Psoas muscle (tissue), 8 donors: Measurements from ENCODE around the gene ZAP70. TPM values are rescaled to one million over a fixed set of nuclear protein-coding genes. Genes with fewer than 3 reads are reported as not detected.
"Not testable (repeated sequence)": the region's sequence is repeated elsewhere in the genome, so short reads cannot be mapped to it uniquely, and the experiment has no call there.

ENCODE experiments used
- ATAC-seq, 4 donors: fragments of 200-7000 bp; cut with Tn5 transposase; one replicate each; pipeline ENCODE4 v1.9.1; 2020; ENCODE audit warnings: moderate library complexity in 3 of 4, mild to moderate bottlenecking in 2 of 4
- DNase-seq, 2 donors: peaks; one replicate each; pipeline ENCODE4 v3.0.0-alpha.2; 2020
- H3K27ac ChIP-seq: fragments of 200-600 bp; one replicate; pipeline ENCODE4 v1.8.0; 2022
- H3K27me3 ChIP-seq, 3 donors: fragments of 200-600 bp in 1 of 3; one replicate each; pipeline versions ENCODE4 v1.6.1 to v1.8.0; 2013 to 2022; ENCODE audit warnings: low read length in 2 of 3, mild to moderate bottlenecking in 2 of 3, moderate library complexity in 1 of 3; ENCODE audit not compliant: insufficient read depth in 3 of 3
- H3K36me3 ChIP-seq, 2 donors: fragments of 200-600 bp in 1 of 2; one replicate each; pipeline versions ENCODE4 v1.6.1 to v1.8.0; 2013 to 2022; ENCODE audit warnings: low read depth in 1 of 2, mild to moderate bottlenecking in 1 of 2, moderate library complexity in 1 of 2; ENCODE audit not compliant: insufficient read depth in 1 of 2
- H3K4me1 ChIP-seq: fragments of 200-600 bp; one replicate; pipeline ENCODE4 v1.8.0; 2022
- H3K4me3 ChIP-seq: fragments of 200-600 bp; one replicate; pipeline ENCODE4 v1.8.0; 2022; ENCODE audit warnings: mild to moderate bottlenecking
- H3K9me3 ChIP-seq: fragments of 200-600 bp; one replicate; pipeline ENCODE4 v1.8.0; 2022
- CTCF ChIP-seq: fragments of 200-600 bp; IDR thresholded peaks from one replicate; pipeline ENCODE4 v1.8.0; 2022; ENCODE audit warnings: antibody characterized with exemption
- WGBS, 3 donors: extraction: QIAGEN DNeasy Blood & Tissue Kit; methylation state at CpG; one replicate each; pipeline versions ENCODE4 v1.1.6 to v1.1.7; 2013; 5-methylcytosine and 5-hydroxymethylcytosine counted together
- intact Hi-C, 2 donors: fragments of 100-400 bp; cut with DNase I; formaldehyde crosslinking; loops; one replicate each; pipeline versions ENCODE4 v1.11.0 to v1.14.2; 2022
- polyA plus RNA-seq, 3 donors: library from polyadenylated mRNA; stranded (reverse); fragments of 200-250 nt; gene quantifications; one replicate each; pipeline ENCODE4 v1.2.3, GENCODE V29; 2013
- total RNA-seq, 4 donors: library from RNA; stranded (reverse); fragmentation: NEBNext Ultra II Directional in 2 of 4; extraction: Animal tissue kit (Norgen Biotek cat#: 25700) in 2 of 4; gene quantifications; one replicate each; pipeline versions ENCODE4 v1.2.1 to v1.2.4, GENCODE V29; 2021 to 2023
- donor health status: healthy with polysubstance abuse.
- donor health status: DM: no; HTN: no; CAD: no; lungs with moderate emphysema.
- donor health status: Bipolar disorder and iron deficiency.
- donor health status: healthy.
- donor health status: DM: yes; HTN: yes; CAD: no.
- donor health status: DM: no; HTN: no; CAD: no.
- donor health status: DM: no; HTN: no; CAD: no.
- donor health status: DM: yes; HTN: yes; CAD: no.

The ZAP70 gene
- total and polyA plus RNA-seq, 7 donors, result 0.40 to 1.2 (median 0.74) TPM

GRCh38 chr2:97708608-97709007 is 4.8 kb upstream of the ZAP70 start:
- intact Hi-C loops, result no loop called here
- 84 to 87% (median 86%) methylated on average over 8 of the region's 8 CpGs for WGBS, 3 donors

DNA sequence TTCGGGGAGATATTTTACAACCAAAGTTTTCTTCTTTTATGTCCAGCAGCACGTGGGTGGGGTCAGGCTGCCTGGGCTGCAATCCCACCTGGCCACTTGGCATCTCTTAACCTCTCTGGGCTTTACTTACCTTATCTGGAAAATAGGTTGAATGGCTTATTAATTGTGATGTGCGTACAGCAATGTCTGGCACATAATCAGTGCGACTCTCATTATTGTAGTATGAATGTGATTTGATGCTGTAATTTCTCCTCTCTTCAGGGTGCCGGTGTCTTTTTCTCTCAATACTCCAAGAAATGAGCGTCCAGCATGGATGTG is 2.0 kb upstream of the ZAP70 start:
- no peak overlapping the region for H3K27ac ChIP-seq
- 79 to 84% (median 81%) methylated on average over 6 of the region's 6 CpGs for WGBS, 3 donors
- H3K4me3 ChIP-seq, result no peak overlapping the region
- H3K36me3 ChIP-seq, result no peaks in the 10 kb centered on the region
- no peaks in the 10 kb centered on the region for H3K9me3 ChIP-seq
- H3K27me3 ChIP-seq, result peaks cover 0 to 5% (median 0%) of the 10 kb centered on the region in 3 donors
- ATAC-seq, result no peak
- DNase-seq, result no peak
- no peaks in the 10 kb centered on the region for H3K4me1 ChIP-seq
- no peak for TF ChIP-seq CTCF
- intact Hi-C loops, result no loop called here

More at GRCh38 chr2:97708608-97709007, 4.8 kb upstream of the ZAP70 start:
- H3K4me1 ChIP-seq, result no peaks in the 10 kb centered on the region
- DNase-seq (no peak), ATAC-seq (no peak)
- H3K27me3 ChIP-seq, result peaks cover 0 to 5% (median 0%) of the 10 kb centered on the region in 3 donors
- no peak overlapping the region for H3K4me3 ChIP-seq
- H3K36me3 ChIP-seq, result no peaks in the 10 kb centered on the region
- H3K27ac ChIP-seq, result no peak overlapping the region
- H3K9me3 ChIP-seq, result no peaks in the 10 kb centered on the region
- no peak for TF ChIP-seq CTCF

- H3K27ac ChIP-seq, intact Hi-C loops: not testable (repeated sequence)
Observed at GRCh38 chr2:97712175-97712574, 1.2 kb upstream of the ZAP70 start.

GRCh38 chr2:97712693-97713295 is 582 bp upstream of the ZAP70 start:
- WGBS, 3 donors, result 50 to 71% (median 56%) methylated on average over 11 of the region's 11 CpGs
- H3K27ac ChIP-seq, result no peak overlapping the region
- intact Hi-C loops, result no loop called here
- DNase-seq (peak in 1 of 2 donors; percentile 43), ATAC-seq (no peak)
- no peaks in the 10 kb centered on the region for H3K36me3 ChIP-seq
- no peaks in the 10 kb centered on the region for H3K9me3 ChIP-seq
- H3K27me3 ChIP-seq, result peaks cover 0 to 5% (median 0%) of the 10 kb centered on the region in 3 donors
- H3K4me1 ChIP-seq, result no peaks in the 10 kb centered on the region
- H3K4me3 ChIP-seq, result no peak overlapping the region
- no peak for TF ChIP-seq CTCF

More at GRCh38 chr2:97712175-97712574, 1.2 kb upstream of the ZAP70 start:
- DNase-seq, result peak in 1 of 2 donors; percentile 3
- not testable (repeated sequence) for ATAC-seq, H3K9me3 ChIP-seq, H3K4me3 ChIP-seq, H3K4me1 ChIP-seq, H3K27me3 ChIP-seq, H3K36me3 ChIP-seq
- 79 to 82% (median 79%) methylated on average over 9 of the region's 9 CpGs for WGBS, 3 donors

- Histone ChIP-seq H3K36me3 (no peaks in the 10 kb centered on the region), H3K4me1 (no peaks in the 10 kb centered on the region), H3K9me3 (no peaks in the 10 kb centered on the region), H3K4me3 (no peak overlapping the region), H3K27ac (no peak overlapping the region), H3K27me3 (no peaks in the 10 kb centered on the region)
- intact Hi-C loops, result no loop called here
- WGBS, 3 donors, result 72 to 80% (median 76%) methylated on average over 17 of the region's 17 CpGs
- peak in 1 of 2 donors; percentile 34 for DNase-seq
- TF ChIP-seq CTCF, result no peak
- peak in 1 of 4 donors; percentile 11 for ATAC-seq
Observed at GRCh38 chr2:97714084-97714949, 941 bp downstream of the ZAP70 start.
